Measurements from ENCODE around the gene SPIN2A.
"Not testable (repeated sequence)": the region's sequence is repeated elsewhere in the genome, so short reads cannot be mapped to it uniquely, and the experiment has no call there.

Gene SPIN2A

GRCh38 chrX:57121162-57121755 lies 15.9 kb downstream of the SPIN2A start, which contains the start of gene SPIN2B:
TSS of gene SPIN2B (minus strand) at chrX:57121548.
- Histone ChIP-seq H3K27me3 (ENCODE audit: control insufficient read depth in 1 of 2, insufficient read depth in 1 of 2, low read length in 2 of 2) (peaks cover 0 to 2% of the 10 kb centered on the region in 2 experiments), H3K4me1 (ENCODE audit: control insufficient read depth, insufficient read depth, low read depth, low read length) (no peaks in the 10 kb centered on the region), H3K27ac (ENCODE audit: low read length, poor library complexity, severe bottlenecking) (peak within 1 kb of the TSS; percentile 86), H3K4me3 (ENCODE audit: insufficient read depth in 1 of 2, low read depth in 1 of 2, low read length in 2 of 2) (peak within 1 kb of the TSS; percentile 79 to 81), H3K18ac (ENCODE audit: low read depth in 1 of 2, low read length in 2 of 2) (peak within 1 kb of the TSS; percentile 89 to 94), H4K8ac (ENCODE audit: low read length) (peak within 1 kb of the TSS; percentile 96), H2BK120ac (ENCODE audit: low read depth, low read length) (no peak within 1 kb of the TSS), H2BK15ac (ENCODE audit: low read depth, poor library complexity, severe bottlenecking) (peak within 1 kb of the TSS; percentile 97), H2AFZ (ENCODE audit: low read depth, low read length) (peak within 1 kb of the TSS; percentile 61), H4K91ac (ENCODE audit: low read length) (peak within 1 kb of the TSS; percentile 90), H2BK12ac (ENCODE audit: low read length in 2 of 2) (no peak within 1 kb of the TSS), H2BK5ac (ENCODE audit: low read depth, low read length, poor library complexity, severe bottlenecking) (peak within 1 kb of the TSS; percentile 89), H3K4me2 (ENCODE audit: low read length, poor library complexity, severe bottlenecking) (peak within 1 kb of the TSS; percentile 59), H3K14ac (ENCODE audit: low read length in 2 of 2) (peak within 1 kb of the TSS in 1 of 2 experiments; percentile 93), H3K79me1 (replicated peaks; ENCODE audit: low read length, poor library complexity, severe bottlenecking) (peaks cover 2% of the 10 kb centered on the region), H3K4ac (ENCODE audit: low read depth in 1 of 2, low read length in 2 of 2) (peak within 1 kb of the TSS in 1 of 2 experiments; percentile 6), H3K9me3 (ENCODE audit: control insufficient read depth, low read length) (no peaks in the 10 kb centered on the region), H3K36me3 (ENCODE audit: control insufficient read depth in 1 of 2, insufficient read depth in 2 of 2, low read depth in 1 of 2, low read length in 2 of 2) (peaks cover 0 to 13% of the 10 kb centered on the region in 2 experiments), H3K9ac (ENCODE audit: low read length) (peak within 1 kb of the TSS; percentile 87), H3K23ac (ENCODE audit: low read length in 2 of 2) (no peak within 1 kb of the TSS), H2AK5ac (ENCODE audit: low read length, severe bottlenecking) (no peak within 1 kb of the TSS)
- DNase-seq: peak; percentile 90
- 0% methylated on average over 28 of the region's 43 CpGs for WGBS

- not testable (repeated sequence) for H2AK5ac ChIP-seq (ENCODE audit: low read length, severe bottlenecking); H2BK5ac ChIP-seq (ENCODE audit: low read depth, low read length, poor library complexity, severe bottlenecking); H3K79me1 ChIP-seq (replicated peaks; ENCODE audit: low read length, poor library complexity, severe bottlenecking); H2BK120ac ChIP-seq (ENCODE audit: low read depth, low read length); H4K91ac ChIP-seq (ENCODE audit: low read length); H3K9me3 ChIP-seq (ENCODE audit: control insufficient read depth, low read length); H3K27me3 ChIP-seq (ENCODE audit: control insufficient read depth in 1 of 2, insufficient read depth in 1 of 2, low read length in 2 of 2); H2BK15ac ChIP-seq (ENCODE audit: low read depth, poor library complexity, severe bottlenecking); H2BK12ac ChIP-seq (ENCODE audit: low read length in 2 of 2); H3K4me1 ChIP-seq (ENCODE audit: control insufficient read depth, insufficient read depth, low read depth, low read length); H3K23ac ChIP-seq (ENCODE audit: low read length in 2 of 2)
- DNase-seq: peak; percentile 13
- peak overlapping the region; percentile 55 for H3K4me2 ChIP-seq (ENCODE audit: low read length, poor library complexity, severe bottlenecking)
- H3K9ac ChIP-seq (ENCODE audit: low read length): peak overlapping the region; percentile 87
- H2AFZ ChIP-seq (ENCODE audit: low read depth, low read length): peak overlapping the region; percentile 61
- H3K4me3 ChIP-seq (ENCODE audit: insufficient read depth in 1 of 2, low read depth in 1 of 2, low read length in 2 of 2): peak overlapping the region; percentile 79 to 81
- H3K18ac ChIP-seq (ENCODE audit: low read depth in 1 of 2, low read length in 2 of 2): peak overlapping the region; percentile 79 to 89
- H4K8ac ChIP-seq (ENCODE audit: low read length): peak overlapping the region; percentile 8
- H3K4ac ChIP-seq (ENCODE audit: low read depth in 1 of 2, low read length in 2 of 2): peak overlapping the region in 1 of 2 experiments; percentile 6
- H3K27ac ChIP-seq (ENCODE audit: low read length, poor library complexity, severe bottlenecking): peak overlapping the region; percentile 53
- WGBS: under 1% methylated on average over 10 of the region's 12 CpGs
- H3K36me3 ChIP-seq (ENCODE audit: control insufficient read depth in 1 of 2, insufficient read depth in 2 of 2, low read depth in 1 of 2, low read length in 2 of 2): peaks cover 0 to 18% of the 10 kb centered on the region in 2 experiments
- H3K14ac ChIP-seq (ENCODE audit: low read length in 2 of 2): peak overlapping the region in 1 of 2 experiments; percentile 45
Measured at GRCh38 chrX:57120619-57121161, 16.5 kb downstream of the SPIN2A start.

- no peaks in the 10 kb centered on the region for H3K9me3 ChIP-seq (ENCODE audit: control insufficient read depth, low read length)
- no peak overlapping the region for H3K4ac ChIP-seq (ENCODE audit: low read depth in 1 of 2, low read length in 2 of 2)
- H3K4me3 ChIP-seq (ENCODE audit: insufficient read depth in 1 of 2, low read depth in 1 of 2, low read length in 2 of 2): no peak overlapping the region
- DNase-seq: no peak
- H3K23ac ChIP-seq (ENCODE audit: low read length in 2 of 2): no peak overlapping the region
- H3K18ac ChIP-seq (ENCODE audit: low read depth in 1 of 2, low read length in 2 of 2): no peak overlapping the region
- no peak overlapping the region for H2AFZ ChIP-seq (ENCODE audit: low read depth, low read length)
- no peak overlapping the region for H2BK15ac ChIP-seq (ENCODE audit: low read depth, poor library complexity, severe bottlenecking)
- H2BK5ac ChIP-seq (ENCODE audit: low read depth, low read length, poor library complexity, severe bottlenecking): no peak overlapping the region
- no peak overlapping the region for H3K9ac ChIP-seq (ENCODE audit: low read length)
- H3K4me1 ChIP-seq (ENCODE audit: control insufficient read depth, insufficient read depth, low read depth, low read length): no peaks in the 10 kb centered on the region
- H3K36me3 ChIP-seq (ENCODE audit: control insufficient read depth in 1 of 2, insufficient read depth in 2 of 2, low read depth in 1 of 2, low read length in 2 of 2): peaks cover 0 to 21% of the 10 kb centered on the region in 2 experiments
- WGBS: no CpG with 5 or more reads among the region's 1 CpG
- no peak overlapping the region for H4K91ac ChIP-seq (ENCODE audit: low read length)
- no peak overlapping the region for H2BK120ac ChIP-seq (ENCODE audit: low read depth, low read length)
- no peak overlapping the region for H3K27ac ChIP-seq (ENCODE audit: low read length, poor library complexity, severe bottlenecking)
- no peak overlapping the region for H3K14ac ChIP-seq (ENCODE audit: low read length in 2 of 2)
- H2AK5ac ChIP-seq (ENCODE audit: low read length, severe bottlenecking): no peak overlapping the region
- no peak overlapping the region for H3K4me2 ChIP-seq (ENCODE audit: low read length, poor library complexity, severe bottlenecking)
- no peak overlapping the region for H4K8ac ChIP-seq (ENCODE audit: low read length)
- peaks cover 2% of the 10 kb centered on the region for H3K79me1 ChIP-seq (replicated peaks; ENCODE audit: low read length, poor library complexity, severe bottlenecking)
- H3K27me3 ChIP-seq (ENCODE audit: control insufficient read depth in 1 of 2, insufficient read depth in 1 of 2, low read length in 2 of 2): peaks cover 0 to 3% of the 10 kb centered on the region in 2 experiments
- no peak overlapping the region for H2BK12ac ChIP-seq (ENCODE audit: low read length in 2 of 2)
Measured at GRCh38 chrX:57119416-57119815, 17.8 kb downstream of the SPIN2A start.

- DNase-seq; H3K4me1 ChIP-seq (ENCODE audit: control insufficient read depth, insufficient read depth, low read depth, low read length); H4K91ac ChIP-seq (ENCODE audit: low read length); H3K4me3 ChIP-seq (ENCODE audit: insufficient read depth in 1 of 2, low read depth in 1 of 2, low read length in 2 of 2); H2BK15ac ChIP-seq (ENCODE audit: low read depth, poor library complexity, severe bottlenecking); H3K14ac ChIP-seq (ENCODE audit: low read length in 2 of 2); H2AK5ac ChIP-seq (ENCODE audit: low read length, severe bottlenecking); H4K8ac ChIP-seq (ENCODE audit: low read length); H2BK5ac ChIP-seq (ENCODE audit: low read depth, low read length, poor library complexity, severe bottlenecking); H3K18ac ChIP-seq (ENCODE audit: low read depth in 1 of 2, low read length in 2 of 2); H2BK12ac ChIP-seq (ENCODE audit: low read length in 2 of 2); H3K9ac ChIP-seq (ENCODE audit: low read length); H3K4me2 ChIP-seq (ENCODE audit: low read length, poor library complexity, severe bottlenecking); H3K23ac ChIP-seq (ENCODE audit: low read length in 2 of 2); H3K79me1 ChIP-seq (replicated peaks; ENCODE audit: low read length, poor library complexity, severe bottlenecking); H3K4ac ChIP-seq (ENCODE audit: low read depth in 1 of 2, low read length in 2 of 2); H3K9me3 ChIP-seq (ENCODE audit: control insufficient read depth, low read length); H3K27me3 ChIP-seq (ENCODE audit: control insufficient read depth in 1 of 2, insufficient read depth in 1 of 2, low read length in 2 of 2); H2BK120ac ChIP-seq (ENCODE audit: low read depth, low read length); H2AFZ ChIP-seq (ENCODE audit: low read depth, low read length); H3K27ac ChIP-seq (ENCODE audit: low read length, poor library complexity, severe bottlenecking): not testable (repeated sequence)
- WGBS: 89% methylated on average over 3 of the region's 4 CpGs
- H3K36me3 ChIP-seq (ENCODE audit: control insufficient read depth in 1 of 2, insufficient read depth in 2 of 2, low read depth in 1 of 2, low read length in 2 of 2): peaks cover 0 to 34% of the 10 kb centered on the region in 2 experiments
Measured at GRCh38 chrX:57117566-57117965, 19.6 kb downstream of the SPIN2A start.
